Measurements from ENCODE around the gene CMPK2. TPM values are rescaled to one million over a fixed set of nuclear protein-coding genes. Genes with fewer than 3 reads are reported as not detected.

CMPK2 gene
- total RNA-seq, 1 experiment from 2014 or later = 26.6 TPM

GRCh38 chr2:6810961-6811360 is 54.7 kb downstream of the CMPK2 start:
- no TSS peak for BruUV-seq (replicated peaks)
- H3K9me3 Mint-ChIP-seq (ENCODE audit: low read depth, unreplicated experiment) = no peaks in the 10 kb centered on the region

GRCh38 chr2:6808426-6808825 is 57.3 kb downstream of the CMPK2 start:
- DNase-seq = no peak
- Mint-ChIP-seq H3K4me1 (ENCODE audit: low read depth, unreplicated experiment) (no peaks in the 10 kb centered on the region), H3K4me3 (ENCODE audit: low read depth, unreplicated experiment) (no peak overlapping the region), H3K27ac (ENCODE audit: unreplicated experiment) (no peak overlapping the region), H3K36me3 (ENCODE audit: insufficient read depth, unreplicated experiment) (no peaks in the 10 kb centered on the region), H3K9me3 (ENCODE audit: low read depth, unreplicated experiment) (no peaks in the 10 kb centered on the region), H3K27me3 (ENCODE audit: unreplicated experiment) (peaks cover 100% of the 10 kb centered on the region)
- BruUV-seq (replicated peaks) = no TSS peak
- intact Hi-C loops (cut with micrococcal nuclease; ENCODE audit: unreplicated experiment) = no loop called here
- CTCF ChIA-PET = no interaction called here
- TF ChIP-seq CTCF (IDR thresholded peaks at IDR 0.05; ENCODE audit: unreplicated experiment) = no peak

More at GRCh38 chr2:6810961-6811360, 54.7 kb downstream of the CMPK2 start:
- TF ChIP-seq CTCF (IDR thresholded peaks at IDR 0.05; ENCODE audit: unreplicated experiment) = no peak
- H3K4me1 Mint-ChIP-seq (ENCODE audit: low read depth, unreplicated experiment) = no peaks in the 10 kb centered on the region
- peaks cover 100% of the 10 kb centered on the region for H3K27me3 Mint-ChIP-seq (ENCODE audit: unreplicated experiment)
- H3K36me3 Mint-ChIP-seq (ENCODE audit: insufficient read depth, unreplicated experiment) = no peaks in the 10 kb centered on the region
- H3K4me3 Mint-ChIP-seq (ENCODE audit: low read depth, unreplicated experiment) = no peak overlapping the region
- H3K27ac Mint-ChIP-seq (ENCODE audit: unreplicated experiment) = no peak overlapping the region
- CTCF ChIA-PET = no interaction called here
- DNase-seq = no peak
- intact Hi-C loops (cut with micrococcal nuclease; ENCODE audit: unreplicated experiment) = no loop called here

GRCh38 chr2:6806604-6807003 is 59.1 kb downstream of the CMPK2 start:
- no TSS peak for BruUV-seq (replicated peaks)
- Mint-ChIP-seq H3K27me3 (ENCODE audit: unreplicated experiment) (peaks cover 99% of the 10 kb centered on the region), H3K27ac (ENCODE audit: unreplicated experiment) (no peak overlapping the region), H3K4me3 (ENCODE audit: low read depth, unreplicated experiment) (no peak overlapping the region), H3K4me1 (ENCODE audit: low read depth, unreplicated experiment) (no peaks in the 10 kb centered on the region), H3K9me3 (ENCODE audit: low read depth, unreplicated experiment) (no peaks in the 10 kb centered on the region), H3K36me3 (ENCODE audit: insufficient read depth, unreplicated experiment) (no peaks in the 10 kb centered on the region)
- CTCF ChIA-PET = no interaction called here
- intact Hi-C loops (cut with micrococcal nuclease; ENCODE audit: unreplicated experiment) = no loop called here
- TF ChIP-seq CTCF (IDR thresholded peaks at IDR 0.05; ENCODE audit: unreplicated experiment) = no peak
- no peak for DNase-seq

GRCh38 chr2:6800553-6800952 is 65.2 kb downstream of the CMPK2 start:
- no peak for TF ChIP-seq CTCF (IDR thresholded peaks at IDR 0.05; ENCODE audit: unreplicated experiment)
- Mint-ChIP-seq H3K27me3 (ENCODE audit: unreplicated experiment) (peaks cover 92% of the 10 kb centered on the region), H3K4me3 (ENCODE audit: low read depth, unreplicated experiment) (no peak overlapping the region), H3K4me1 (ENCODE audit: low read depth, unreplicated experiment) (no peaks in the 10 kb centered on the region), H3K36me3 (ENCODE audit: insufficient read depth, unreplicated experiment) (no peaks in the 10 kb centered on the region), H3K9me3 (ENCODE audit: low read depth, unreplicated experiment) (peaks cover 3% of the 10 kb centered on the region), H3K27ac (ENCODE audit: unreplicated experiment) (no peak overlapping the region)
- intact Hi-C loops (cut with micrococcal nuclease; ENCODE audit: unreplicated experiment) = no loop called here
- BruUV-seq (replicated peaks) = no TSS peak
- DNase-seq = no peak
- CTCF ChIA-PET = no interaction called here

Other genes with a start within 250 kb of the CMPK2 start
- gene RSAD2, start 11.9 kb upstream of the CMPK2 start, total RNA-seq (2022) = 37.2 and 137 TPM in 2 replicates
- 13.7 and 15.4 TPM in 2 replicates for gene RNF144A, start 51.5 kb upstream of the CMPK2 start, total RNA-seq (2022)

Measured in Calu3 (cell line).